Measurements from ENCODE around the gene IP6K3.

GRCh38 chr6:33690766-33691165 is 55.9 kb downstream of the IP6K3 start:
- TF ChIP-seq CTCF (IDR thresholded peaks at IDR 0.05; ENCODE audit: low read depth, low read length), result no peak
- no peak for TF ChIP-seq MAX (IDR thresholded peaks at IDR 0.05; ENCODE audit: low read depth, low read length)
